NCI-H1694 treated with DMSO at 0.1 percent for 48 hours (cell line): ENCODE data around the gene WFIKKN1.

Experiments used
- DNase-seq: peaks from one replicate; lab custom pipeline; 2025; lab: John Stamatoyannopoulos, UW

WFIKKN1 gene

GRCh38 chr16:637081-638018, 6.6 kb downstream of the WFIKKN1 start:
- DNase-seq: no peak

- DNase-seq: no peak
These were observed 7.3 kb downstream of the WFIKKN1 start for GRCh38 chr16:638034-638543.

DNA sequence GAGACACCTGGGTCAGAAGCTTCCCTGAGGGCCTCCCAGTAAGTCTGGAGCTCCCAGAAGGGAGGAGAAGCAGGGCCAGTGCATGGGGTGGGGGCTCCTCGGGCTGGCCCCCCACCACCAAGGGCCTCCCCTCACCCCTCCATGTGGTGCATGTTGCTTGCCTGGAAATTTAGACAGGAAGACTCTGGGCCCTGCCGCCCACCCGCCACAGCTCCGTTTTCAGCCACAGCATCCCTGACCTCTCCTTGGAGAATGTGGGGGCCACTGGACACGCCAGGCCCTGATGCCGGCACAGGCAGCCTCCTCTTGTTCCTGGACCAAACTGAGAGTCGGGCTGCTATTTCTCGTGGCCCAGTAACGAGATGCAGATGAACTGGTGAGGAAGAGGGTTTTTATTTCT, 8.1 kb downstream of the WFIKKN1 start:
- no peak for DNase-seq

GRCh38 chr16:640614-641013, 9.8 kb downstream of the WFIKKN1 start:
- DNase-seq: no peak

- DNase-seq: peak; percentile 10
These were observed 10.8 kb downstream of the WFIKKN1 start, which contains the start of gene MCRIP2 for GRCh38 chr16:641326-642188. TSS of gene MCRIP2 (plus strand) at chr16:641828. CDS start at chr16:641992, 164 bp downstream.

DNA sequence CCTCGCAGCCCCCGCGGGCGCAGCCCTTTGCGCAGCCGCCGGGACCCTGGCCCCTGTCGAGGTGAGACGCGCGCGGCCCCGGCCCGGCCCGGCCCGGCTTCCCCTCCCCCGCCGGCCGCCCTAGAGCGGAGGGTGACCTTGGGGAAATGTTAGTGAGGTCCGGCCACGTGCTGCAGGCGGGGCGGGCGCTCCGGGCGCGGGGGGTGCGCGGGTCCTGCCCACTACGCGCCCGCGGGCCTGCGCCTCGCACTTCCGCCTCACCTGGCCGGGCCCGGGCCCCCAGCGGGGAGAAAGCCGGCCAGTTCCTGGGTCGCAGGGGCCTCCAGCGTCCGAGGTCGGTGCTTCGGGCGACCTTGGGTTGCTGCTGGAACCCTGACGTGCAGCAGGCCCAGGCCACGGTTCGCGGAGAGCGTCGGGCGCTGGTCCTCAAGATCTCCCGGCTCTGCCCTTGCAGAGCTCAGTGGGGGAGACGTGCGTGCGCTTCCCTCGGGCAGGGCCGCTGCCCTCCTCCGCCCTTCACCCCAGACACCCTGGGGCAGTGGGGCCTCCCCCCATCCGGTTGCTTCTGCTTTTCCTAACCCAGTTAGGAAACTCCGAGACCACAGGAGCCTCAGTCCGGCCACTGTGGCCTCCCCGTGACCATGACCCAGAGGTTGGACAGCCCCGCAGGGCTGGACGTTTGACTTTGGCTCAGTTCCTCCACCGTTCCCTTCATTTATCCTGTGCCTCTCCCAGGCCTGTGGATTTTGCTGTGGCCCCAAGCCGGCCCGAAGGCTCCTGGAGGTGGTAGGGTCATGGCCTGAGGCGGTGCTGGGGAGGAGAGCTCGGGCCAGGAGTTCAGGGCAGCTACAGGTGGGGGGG, 11.6 kb downstream of the WFIKKN1 start:
- no peak for DNase-seq

- no peak for DNase-seq
These were observed 12.2 kb downstream of the WFIKKN1 start for GRCh38 chr16:643050-643368.

DNA sequence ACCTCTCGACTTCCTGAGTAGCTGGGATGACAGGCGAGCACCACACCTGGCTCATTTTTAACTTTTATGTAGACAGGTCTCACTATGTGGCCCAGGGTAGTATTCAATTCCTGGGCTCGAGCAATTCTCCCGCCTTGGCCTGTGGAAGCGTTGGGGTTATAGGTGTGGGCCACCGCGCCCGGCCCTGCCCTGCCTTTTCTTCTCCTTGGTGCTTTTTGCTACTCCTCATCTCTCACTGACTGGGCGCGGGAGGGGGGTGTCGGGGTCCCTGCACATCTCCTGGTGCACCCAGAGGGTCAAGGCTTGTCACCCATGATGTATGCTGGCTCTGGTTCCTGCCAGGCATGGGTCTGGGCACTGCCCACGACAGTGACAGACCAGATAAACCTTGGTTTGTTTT, 13.8 kb downstream of the WFIKKN1 start:
- DNase-seq: no peak

GRCh38 chr16:645852-646678, 15.3 kb downstream of the WFIKKN1 start:
- no peak for DNase-seq

- no peak for DNase-seq
These were observed 15.9 kb downstream of the WFIKKN1 start for GRCh38 chr16:646679-647172.

DNA sequence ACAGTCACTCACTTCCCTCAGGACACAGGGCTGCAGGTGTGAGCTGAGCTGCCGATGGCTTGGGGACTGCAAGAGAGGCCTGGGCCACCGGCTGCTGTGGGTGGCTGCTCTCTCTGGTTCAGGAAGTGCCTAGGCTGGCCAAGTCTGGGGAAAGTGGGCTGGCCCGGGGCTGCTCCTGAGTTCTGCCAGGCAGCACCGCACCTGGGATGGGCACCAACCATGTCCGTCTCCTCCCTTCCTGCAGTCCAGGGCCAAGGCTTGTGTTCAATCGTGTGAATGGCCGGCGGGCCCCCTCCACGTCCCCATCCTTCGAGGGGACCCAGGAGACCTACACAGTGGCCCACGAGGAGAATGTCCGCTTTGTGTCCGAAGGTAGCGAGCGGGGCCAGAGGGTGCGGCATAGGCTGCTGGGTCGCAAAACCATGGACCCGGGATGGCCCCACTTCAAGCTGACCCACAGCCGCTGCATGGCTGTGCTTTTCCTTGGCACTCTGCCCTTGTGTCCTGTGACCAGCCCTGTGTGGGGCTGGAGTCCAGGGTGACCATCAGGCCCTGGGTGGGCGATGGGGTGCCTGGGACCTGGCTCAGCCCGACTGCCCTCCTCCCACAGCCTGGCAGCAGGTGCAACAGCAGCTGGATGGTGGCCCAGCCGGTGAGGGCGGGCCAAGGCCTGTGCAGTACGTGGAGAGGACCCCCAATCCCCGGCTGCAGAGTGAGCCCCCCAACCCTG, 16.6 kb downstream of the WFIKKN1 start:
- DNase-seq: no peak

DNA sequence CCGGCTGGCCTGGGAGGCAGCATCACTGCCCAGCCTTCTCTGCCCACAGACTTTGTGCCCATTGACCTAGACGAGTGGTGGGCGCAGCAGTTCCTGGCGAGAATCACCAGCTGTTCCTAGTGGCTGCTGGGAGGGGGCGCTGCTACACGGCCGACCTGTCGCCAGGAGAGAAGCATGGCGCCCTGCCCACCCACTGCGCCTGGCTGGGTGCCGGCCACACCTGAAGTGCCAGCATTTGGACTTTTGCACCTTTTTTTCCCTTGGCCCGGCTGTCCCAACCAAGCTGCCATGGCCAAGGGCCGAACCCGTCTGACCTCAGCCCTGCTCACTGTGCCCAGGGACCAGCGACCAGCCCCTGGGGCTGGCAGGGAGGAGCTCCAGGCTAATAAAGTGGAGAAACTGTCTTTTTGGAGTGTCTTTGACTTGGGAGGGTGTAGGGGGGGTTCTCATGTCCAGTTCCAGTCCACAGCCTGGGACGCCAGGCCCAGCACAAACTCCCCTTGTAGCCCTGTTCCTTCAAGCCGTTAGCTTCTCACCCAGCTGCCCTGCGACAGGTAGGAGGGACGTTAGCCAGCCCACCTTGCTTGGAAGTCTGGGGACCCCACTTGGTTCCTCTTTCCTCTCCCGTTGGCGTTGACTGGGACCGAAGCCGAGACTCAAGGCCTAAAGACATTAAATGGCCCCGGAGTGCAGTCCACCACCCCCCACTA, 17.4 kb downstream of the WFIKKN1 start:
- no peak for DNase-seq

DNA sequence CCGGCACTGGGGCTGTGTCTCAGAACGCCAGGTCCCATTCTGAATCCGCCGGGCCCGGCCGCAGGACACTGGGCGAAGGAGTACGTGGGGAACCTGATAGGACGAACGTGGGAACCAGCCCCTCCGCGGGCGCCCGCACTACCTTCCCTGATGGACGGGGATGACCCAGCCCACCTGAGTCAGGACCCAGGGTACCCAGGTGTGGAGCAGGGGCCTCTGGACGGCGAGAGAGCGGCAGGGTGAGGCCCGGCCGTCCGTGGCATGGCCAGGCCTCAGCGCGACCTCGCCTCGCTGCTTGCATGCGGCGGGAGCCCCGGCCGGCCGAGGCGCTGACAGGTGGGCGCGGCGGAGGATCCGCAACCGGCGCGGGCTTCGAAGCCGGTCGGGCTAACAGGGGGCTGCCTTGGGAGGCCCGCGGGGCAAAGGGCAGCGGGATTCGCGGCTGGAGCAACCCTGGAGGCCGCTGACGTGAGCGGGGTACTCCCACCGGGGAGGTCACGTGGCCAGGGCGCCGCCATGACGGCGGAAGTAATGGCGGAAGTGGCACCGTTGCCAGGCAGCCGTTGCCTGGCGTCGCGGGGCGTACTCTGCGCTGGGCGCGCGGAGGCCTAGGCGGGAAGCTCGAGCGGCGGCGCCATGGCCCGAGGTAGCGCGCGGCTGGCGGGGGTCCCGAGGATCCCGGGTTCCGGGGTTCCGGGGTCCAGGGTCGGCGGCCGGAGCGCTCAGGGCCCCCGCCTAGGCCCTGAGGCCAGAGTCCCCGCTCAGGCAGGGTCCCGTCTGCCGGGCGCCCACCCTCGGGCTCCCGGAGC, 18.2 kb downstream of the WFIKKN1 start, which contains the start of gene WDR90:
TSS of gene WDR90 (plus strand) at position 585 of the 809 bp plus-strand sequence. CDS start at position 637, 52 bp downstream.
- DNase-seq: peak; percentile 64

DNA sequence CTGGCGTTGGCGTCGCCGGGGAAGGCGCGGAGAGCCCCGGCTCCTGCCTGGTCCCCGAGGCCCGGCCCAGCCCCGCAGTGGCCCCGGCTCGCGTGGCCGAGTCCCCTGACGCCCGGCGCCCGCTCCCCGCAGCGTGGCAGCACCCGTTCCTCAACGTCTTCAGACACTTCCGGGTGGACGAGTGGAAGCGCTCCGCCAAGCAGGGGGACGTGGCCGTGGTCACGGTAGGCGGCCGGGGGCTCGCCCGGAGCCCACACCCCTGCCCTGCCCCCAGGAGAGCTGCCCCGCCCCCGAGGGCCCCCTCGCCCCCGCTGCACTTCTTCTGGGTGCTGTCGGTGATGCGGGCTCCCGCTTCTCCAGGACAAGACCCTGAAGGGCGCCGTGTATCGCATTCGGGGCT, 18.8 kb downstream of the WFIKKN1 start:
- no peak for DNase-seq

DNA sequence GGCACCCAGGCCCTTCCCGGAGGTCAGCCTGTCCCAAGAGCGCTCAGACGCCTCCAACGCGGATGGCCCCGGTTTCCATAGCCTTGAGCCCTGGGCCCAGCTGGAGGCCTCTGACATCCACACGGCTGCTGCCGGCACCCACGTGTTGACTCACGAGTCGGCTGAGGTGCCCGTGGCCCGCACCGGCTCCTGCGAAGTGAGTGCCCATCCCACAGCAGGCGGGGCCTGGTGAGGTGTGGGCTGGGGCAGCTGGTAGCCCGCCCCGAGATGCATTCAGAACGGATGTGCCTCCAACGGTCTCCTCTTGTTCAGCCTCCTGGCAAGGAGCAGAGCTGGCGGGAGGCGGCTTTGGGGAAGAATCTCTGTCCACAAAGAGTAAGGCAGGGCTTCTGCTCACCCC, 21.1 kb downstream of the WFIKKN1 start:
- DNase-seq: no peak

DNA sequence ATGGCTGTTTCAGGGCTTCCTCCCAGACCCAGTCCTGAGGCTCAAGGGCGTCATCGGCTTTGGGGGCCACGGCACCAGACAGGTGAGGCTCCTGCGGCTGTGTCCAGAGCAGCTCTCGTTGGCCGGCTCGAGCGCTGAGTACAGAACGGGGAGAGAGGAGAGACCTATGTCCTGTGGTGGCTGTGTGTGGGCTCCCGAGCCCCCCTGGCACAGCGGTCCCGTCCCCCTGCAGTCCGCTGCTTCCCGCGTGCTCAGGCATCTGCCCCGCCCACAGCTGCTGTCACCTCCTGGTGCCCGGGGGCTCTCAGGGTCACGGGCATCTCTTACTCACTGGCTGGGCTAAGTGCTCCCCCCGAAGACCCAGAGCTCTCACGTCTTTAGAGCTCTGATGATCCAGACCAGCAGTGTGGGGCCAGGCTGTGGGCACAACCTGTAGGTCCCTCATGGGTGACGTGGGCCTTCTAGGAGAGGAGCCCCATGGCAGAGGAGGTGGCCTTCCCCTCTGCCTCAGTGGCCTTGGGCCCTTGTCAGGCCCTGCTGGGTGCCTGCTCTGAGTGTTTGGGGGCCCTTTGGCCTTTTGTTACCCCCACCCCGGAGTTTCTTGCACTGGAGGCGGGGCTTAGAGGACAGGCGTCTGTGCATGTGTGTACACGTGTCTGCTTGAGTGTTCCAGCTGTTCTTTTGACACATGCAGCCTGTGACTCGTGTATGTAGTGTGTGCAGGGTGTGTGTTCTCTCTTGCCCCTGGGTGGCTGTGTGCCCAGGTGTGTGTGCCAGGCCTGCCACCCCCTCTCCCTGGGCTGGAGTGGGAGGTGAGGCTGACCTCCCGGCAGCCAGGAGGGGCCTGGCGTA, 21.9 kb downstream of the WFIKKN1 start:
- no peak for DNase-seq

DNA sequence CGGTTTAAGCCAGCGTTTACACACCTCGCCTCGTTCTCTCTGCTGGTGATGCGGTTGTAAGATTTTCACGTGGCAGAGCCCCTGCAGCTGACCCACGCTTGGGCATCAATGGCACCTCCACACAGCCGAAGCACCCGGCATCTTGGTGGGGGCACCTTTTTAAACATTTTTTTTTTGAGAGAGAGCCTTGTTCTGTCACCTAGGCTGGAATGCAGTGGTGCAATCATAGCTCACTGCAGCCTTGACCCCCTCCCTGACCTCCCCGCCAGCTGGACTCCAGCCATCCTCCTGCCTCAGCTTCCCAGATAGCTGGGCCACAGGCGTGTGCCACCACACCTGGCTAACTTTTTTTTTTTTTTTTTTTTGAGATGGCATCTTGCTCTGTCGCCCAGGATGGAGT, 23.2 kb downstream of the WFIKKN1 start:
- no peak for DNase-seq
